Endothelial cell (in vitro differentiated cells): ENCODE measurements around the gene RRAS. TPM values are rescaled to one million over a fixed set of nuclear protein-coding genes. Genes with fewer than 3 reads are reported as not detected.
A peak's percentile ranks its signal among the peaks of the same experiment; 100 is the strongest.

Source experiments
- DNase-seq: peaks from one replicate; pipeline ENCODE4 v3.0.0; 2021; ENCODE audit warnings: low spot score
- H3K27ac Mint-ChIP-seq: one replicate; pipeline ENCODE4 v1.8.0; 2021; ENCODE audit warnings: mixed read lengths, inconsistent platforms; ENCODE audit not compliant: unreplicated experiment
- H3K27me3 Mint-ChIP-seq: one replicate; pipeline ENCODE4 v1.8.0; 2021; ENCODE audit warnings: mild to moderate bottlenecking, moderate library complexity, mixed read lengths, inconsistent platforms; ENCODE audit not compliant: unreplicated experiment
- H3K36me3 Mint-ChIP-seq: one replicate; pipeline ENCODE4 v1.8.0; 2021; ENCODE audit warnings: mild to moderate bottlenecking, low read depth, mixed read lengths, inconsistent platforms; ENCODE audit not compliant: unreplicated experiment
- H3K4me1 Mint-ChIP-seq: one replicate; pipeline ENCODE4 v1.8.0; 2021; ENCODE audit warnings: mild to moderate bottlenecking, mixed read lengths, inconsistent platforms; ENCODE audit not compliant: unreplicated experiment
- H3K4me3 Mint-ChIP-seq: one replicate; pipeline ENCODE4 v1.8.0; 2021; ENCODE audit warnings: mild to moderate bottlenecking, mixed read lengths, inconsistent platforms; ENCODE audit not compliant: unreplicated experiment
- H3K9me3 Mint-ChIP-seq: one replicate; pipeline ENCODE4 v1.8.0; 2021; ENCODE audit warnings: mixed read lengths, inconsistent platforms; ENCODE audit not compliant: unreplicated experiment
- CTCF ChIP-seq: fragments of 200-600 bp; sonication (generic); IDR thresholded peaks from one replicate; pipeline ENCODE4 v1.5.0; 2021; ENCODE audit warnings: antibody characterized with exemption; ENCODE audit not compliant: unreplicated experiment
- microRNA-seq: library from miRNA; unstranded; fragments of <30 nt; microRNA quantifications from one replicate; pipeline ENCODE4, GENCODE V29; 2020; ENCODE audit not compliant: unreplicated experiment
- total RNA-seq: library from RNA; stranded (reverse); fragmentation: NEBNext Ultra II Directional; extraction: Animal tissue kit (Norgen Biotek cat#: 25700); gene quantifications from one replicate; pipeline ENCODE4 v1.2.1, GENCODE V29; 2021; ENCODE audit not compliant: unreplicated experiment

The RRAS gene
- total RNA-seq, 1 donor from 2014 or later: 23.9 TPM

- Mint-ChIP-seq H3K9me3 (no peaks in the 10 kb centered on the region), H3K4me3 (peak overlapping the region; percentile 93), H3K27me3 (peaks cover 12% of the 10 kb centered on the region), H3K4me1 (peaks cover 21% of the 10 kb centered on the region), H3K27ac (peak overlapping the region; percentile 93), H3K36me3 (peaks cover 12% of the 10 kb centered on the region)
- peak; percentile 92 for DNase-seq
- no peak for TF ChIP-seq CTCF
These were observed 49.6 kb downstream of the RRAS start for GRCh38 chr19:49590071-49590970.

GRCh38 chr19:49589502-49589905 lies 50.4 kb downstream of the RRAS start:
- Mint-ChIP-seq H3K4me3 (peak overlapping the region; percentile 74), H3K4me1 (peaks cover 21% of the 10 kb centered on the region), H3K27ac (peak overlapping the region; percentile 74), H3K27me3 (peaks cover 12% of the 10 kb centered on the region), H3K9me3 (no peaks in the 10 kb centered on the region), H3K36me3 (peaks cover 12% of the 10 kb centered on the region)
- TF ChIP-seq CTCF: no peak
- DNase-seq: no peak

GRCh38 chr19:49588365-49589122 lies 51.4 kb downstream of the RRAS start:
- peaks cover 3% of the 10 kb centered on the region for H3K36me3 Mint-ChIP-seq
- H3K27me3 Mint-ChIP-seq: peaks cover 12% of the 10 kb centered on the region
- no peak for TF ChIP-seq CTCF
- H3K9me3 Mint-ChIP-seq: no peaks in the 10 kb centered on the region
- peaks cover 15% of the 10 kb centered on the region for H3K4me1 Mint-ChIP-seq
- peak overlapping the region; percentile 57 for H3K4me3 Mint-ChIP-seq
- H3K27ac Mint-ChIP-seq: no peak overlapping the region
- DNase-seq: no peak

GRCh38 chr19:49587227-49587626 lies 52.7 kb downstream of the RRAS start:
- H3K4me3 Mint-ChIP-seq: no peak overlapping the region
- H3K36me3 Mint-ChIP-seq: no peaks in the 10 kb centered on the region
- no peak overlapping the region for H3K27ac Mint-ChIP-seq
- peaks cover 11% of the 10 kb centered on the region for H3K27me3 Mint-ChIP-seq
- peaks cover 5% of the 10 kb centered on the region for H3K4me1 Mint-ChIP-seq
- TF ChIP-seq CTCF: no peak
- DNase-seq: no peak
- no peaks in the 10 kb centered on the region for H3K9me3 Mint-ChIP-seq

Small RNA genes lying within 50 kb of the gene (microRNA-seq; reads per million reads assigned to microRNA genes)
- 1.3 reads per million, percentile 18 among the genes with 10 or more reads in this experiment for gene MIR5088

Other genes with a start within 250 kb of the RRAS start
- not detected for gene PTH2, start 216.7 kb downstream of the RRAS start, total RNA-seq
- not detected for gene GFY, start 214.8 kb downstream of the RRAS start, total RNA-seq
- gene SLC17A7, start 198.6 kb downstream of the RRAS start, total RNA-seq: 0.92 TPM
- 78.8 TPM for gene PIH1D1, start 188.3 kb downstream of the RRAS start, total RNA-seq
- gene ALDH16A1, start 186.9 kb downstream of the RRAS start, total RNA-seq: 49.6 TPM
- 1.4 TPM for gene FLT3LG, start 165.9 kb downstream of the RRAS start, total RNA-seq
- gene RPL13A, start 152.5 kb downstream of the RRAS start, total RNA-seq: 2,762 TPM
- 2,099 TPM for gene RPS11, start 143.7 kb downstream of the RRAS start, total RNA-seq
- gene FCGRT, start 127.5 kb downstream of the RRAS start, total RNA-seq: 127 TPM
- 19.4 TPM for gene RCN3, start 112.1 kb downstream of the RRAS start, total RNA-seq
- 76.3 TPM for gene NOSIP, start 59.6 kb downstream of the RRAS start, total RNA-seq
- gene PRRG2, start 58.8 kb downstream of the RRAS start, total RNA-seq: 2.4 TPM
- gene PRR12, start 49.0 kb downstream of the RRAS start, total RNA-seq: 38.8 TPM
- gene SCAF1, start 2.1 kb upstream of the RRAS start, total RNA-seq: 90.3 TPM
- 76.1 TPM for gene IRF3, start 25.7 kb upstream of the RRAS start, total RNA-seq
- 50.1 TPM for gene BCL2L12, start 25.8 kb upstream of the RRAS start, total RNA-seq
- gene PRMT1, start 37.1 kb upstream of the RRAS start, total RNA-seq: 175 TPM
- 5.3 TPM for gene ADM5, start 49.5 kb upstream of the RRAS start, total RNA-seq
- gene CPT1C, start 51.0 kb upstream of the RRAS start, total RNA-seq: 94.1 TPM
- gene TSKS, start 123.2 kb upstream of the RRAS start, total RNA-seq: not detected
- gene AP2A1, start 126.9 kb upstream of the RRAS start, total RNA-seq: 191 TPM
- gene FUZ, start 173.1 kb upstream of the RRAS start, total RNA-seq: 15.6 TPM
- 117 TPM for gene MED25, start 178.1 kb upstream of the RRAS start, total RNA-seq
- gene PTOV1, start 211.0 kb upstream of the RRAS start, total RNA-seq: 231 TPM
- 96.0 TPM for gene PNKP, start 227.4 kb upstream of the RRAS start, total RNA-seq
- 48.2 TPM for gene AKT1S1, start 237.2 kb upstream of the RRAS start, total RNA-seq
- gene TBC1D17, start 237.6 kb upstream of the RRAS start, total RNA-seq: 36.8 TPM